GM19463 (cell line): ENCODE data around the gene EIF4ENIF1.
A peak's percentile ranks its signal among the peaks of the same experiment; 100 is the strongest.
"Not testable (repeated sequence)": the region's sequence is repeated elsewhere in the genome, so short reads cannot be mapped to it uniquely, and the experiment has no call there.

Source experiments
- ATAC-seq: cut with Tn5 transposase; IDR thresholded peaks from one replicate; pipeline ENCODE4 v1.9.1; 2021; ENCODE audit warnings: mild to moderate bottlenecking, moderate library complexity; ENCODE audit not compliant: unreplicated experiment

The EIF4ENIF1 gene, protein sequence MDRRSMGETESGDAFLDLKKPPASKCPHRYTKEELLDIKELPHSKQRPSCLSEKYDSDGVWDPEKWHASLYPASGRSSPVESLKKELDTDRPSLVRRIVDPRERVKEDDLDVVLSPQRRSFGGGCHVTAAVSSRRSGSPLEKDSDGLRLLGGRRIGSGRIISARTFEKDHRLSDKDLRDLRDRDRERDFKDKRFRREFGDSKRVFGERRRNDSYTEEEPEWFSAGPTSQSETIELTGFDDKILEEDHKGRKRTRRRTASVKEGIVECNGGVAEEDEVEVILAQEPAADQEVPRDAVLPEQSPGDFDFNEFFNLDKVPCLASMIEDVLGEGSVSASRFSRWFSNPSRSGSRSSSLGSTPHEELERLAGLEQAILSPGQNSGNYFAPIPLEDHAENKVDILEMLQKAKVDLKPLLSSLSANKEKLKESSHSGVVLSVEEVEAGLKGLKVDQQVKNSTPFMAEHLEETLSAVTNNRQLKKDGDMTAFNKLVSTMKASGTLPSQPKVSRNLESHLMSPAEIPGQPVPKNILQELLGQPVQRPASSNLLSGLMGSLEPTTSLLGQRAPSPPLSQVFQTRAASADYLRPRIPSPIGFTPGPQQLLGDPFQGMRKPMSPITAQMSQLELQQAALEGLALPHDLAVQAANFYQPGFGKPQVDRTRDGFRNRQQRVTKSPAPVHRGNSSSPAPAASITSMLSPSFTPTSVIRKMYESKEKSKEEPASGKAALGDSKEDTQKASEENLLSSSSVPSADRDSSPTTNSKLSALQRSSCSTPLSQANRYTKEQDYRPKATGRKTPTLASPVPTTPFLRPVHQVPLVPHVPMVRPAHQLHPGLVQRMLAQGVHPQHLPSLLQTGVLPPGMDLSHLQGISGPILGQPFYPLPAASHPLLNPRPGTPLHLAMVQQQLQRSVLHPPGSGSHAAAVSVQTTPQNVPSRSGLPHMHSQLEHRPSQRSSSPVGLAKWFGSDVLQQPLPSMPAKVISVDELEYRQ

DNA sequence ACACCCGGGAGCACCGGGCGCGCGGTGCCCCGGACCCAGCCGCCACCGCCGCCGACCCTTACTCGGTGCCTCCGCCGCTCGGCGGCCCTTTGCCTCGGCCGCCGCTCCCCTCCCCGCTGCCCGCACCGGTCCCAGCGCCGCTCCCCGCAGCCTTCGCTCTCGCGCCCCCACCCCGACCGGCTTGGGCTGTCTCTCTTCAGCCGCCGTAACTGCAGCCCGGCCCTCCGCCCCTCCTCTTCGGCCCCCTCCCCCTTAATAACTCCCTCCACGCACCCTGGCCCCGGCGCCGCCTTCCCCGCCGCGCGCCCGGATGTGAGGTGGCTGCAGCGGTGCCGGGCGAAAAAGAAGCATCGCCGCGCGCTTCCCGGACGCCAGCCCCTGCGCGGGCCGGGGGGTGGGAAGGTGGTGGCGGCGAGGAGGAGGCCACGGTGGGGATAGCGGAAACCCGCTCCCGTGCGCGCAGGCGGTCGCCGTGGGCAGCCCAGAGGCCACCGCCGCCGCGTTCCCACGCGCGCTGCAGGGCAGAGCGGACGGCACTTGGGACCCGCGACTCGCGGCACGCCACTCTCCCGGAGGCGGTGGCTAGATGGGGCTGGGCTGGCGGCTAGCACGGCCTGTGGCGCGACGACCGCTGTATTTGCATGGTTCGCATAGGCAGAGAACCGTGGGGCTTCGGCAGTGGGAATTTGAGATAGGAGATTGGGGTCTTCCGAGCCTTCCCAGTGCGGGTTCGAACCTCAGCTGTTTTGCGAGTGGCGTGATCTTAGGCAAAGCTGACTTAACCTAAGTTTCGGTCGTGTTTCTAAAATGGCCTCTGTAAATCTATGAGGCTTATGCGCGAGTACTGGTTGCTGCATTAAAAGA, at the start of gene EIF4ENIF1:
EIF4ENIF1 (minus strand) TSS at position 211 of the 864 bp plus-strand sequence. CDS start 1,124 bp downstream, outside the sequence.
- peak; percentile 41 for ATAC-seq

DNA sequence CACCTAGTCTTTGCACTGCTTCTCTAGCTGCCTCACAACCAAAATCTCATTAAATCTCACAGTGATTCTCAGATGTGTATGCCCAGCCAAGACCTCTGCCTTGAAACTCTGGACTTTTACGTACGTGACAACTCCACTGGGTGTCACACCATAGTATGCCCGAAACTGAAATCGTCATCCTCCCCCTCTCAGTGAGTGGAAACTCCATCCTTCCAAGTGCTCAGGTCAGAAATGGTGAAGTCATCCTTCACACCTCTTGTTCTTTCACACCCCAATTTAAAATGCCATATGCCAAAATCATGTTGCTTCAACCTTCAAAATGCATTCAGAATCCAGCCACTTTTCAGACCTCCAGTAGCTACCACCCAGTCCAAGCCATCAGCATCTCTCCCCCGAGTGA, 49.2 kb upstream of the EIF4ENIF1 start:
- ATAC-seq = peak; percentile 60

DNA sequence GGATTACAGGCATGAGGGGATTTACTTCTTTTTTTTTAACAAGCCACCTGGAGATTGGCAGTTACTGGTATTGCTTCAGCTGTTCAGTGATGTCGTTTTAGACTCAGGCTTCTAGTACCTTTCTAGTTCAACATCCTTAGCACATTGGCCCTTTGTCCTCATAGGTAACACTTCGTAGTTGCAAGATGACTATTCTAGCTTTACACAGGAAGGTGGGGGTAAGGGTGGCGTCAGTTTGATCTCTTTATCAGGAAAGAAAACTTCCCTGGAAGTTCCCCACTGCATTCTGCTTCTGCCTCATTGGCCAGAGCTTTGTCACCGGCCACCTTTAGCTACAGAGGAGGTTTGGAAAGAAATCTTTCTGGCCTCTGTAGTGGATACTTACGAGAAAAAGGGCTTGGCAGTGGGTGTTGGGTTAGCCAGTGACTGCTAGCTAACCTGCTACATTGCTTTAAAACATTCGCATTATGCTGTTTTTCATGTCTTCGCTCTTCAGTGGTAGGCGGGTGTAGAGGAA, 47.4 kb upstream of the EIF4ENIF1 start:
- ATAC-seq = no peak

DNA sequence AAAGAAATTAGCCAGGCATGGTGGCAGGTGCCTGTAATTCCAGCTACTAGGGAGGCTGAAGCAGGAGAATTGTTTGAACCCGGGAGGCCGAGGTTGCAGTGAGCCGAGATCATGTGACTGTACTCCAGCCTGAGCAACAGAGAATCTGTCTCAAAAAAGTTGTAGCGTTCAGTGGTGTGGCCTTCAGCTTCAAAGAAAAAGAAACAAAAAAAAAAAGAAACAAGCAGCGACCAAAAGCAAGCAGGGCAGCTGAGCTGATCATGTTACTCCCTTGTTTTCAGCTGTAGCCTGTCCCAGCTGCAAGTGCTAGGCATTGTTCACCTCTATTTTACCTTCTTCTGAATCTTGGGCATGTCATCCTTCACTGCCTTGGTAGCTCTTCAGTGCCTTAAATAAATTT, 43.7 kb upstream of the EIF4ENIF1 start:
- no peak for ATAC-seq

DNA sequence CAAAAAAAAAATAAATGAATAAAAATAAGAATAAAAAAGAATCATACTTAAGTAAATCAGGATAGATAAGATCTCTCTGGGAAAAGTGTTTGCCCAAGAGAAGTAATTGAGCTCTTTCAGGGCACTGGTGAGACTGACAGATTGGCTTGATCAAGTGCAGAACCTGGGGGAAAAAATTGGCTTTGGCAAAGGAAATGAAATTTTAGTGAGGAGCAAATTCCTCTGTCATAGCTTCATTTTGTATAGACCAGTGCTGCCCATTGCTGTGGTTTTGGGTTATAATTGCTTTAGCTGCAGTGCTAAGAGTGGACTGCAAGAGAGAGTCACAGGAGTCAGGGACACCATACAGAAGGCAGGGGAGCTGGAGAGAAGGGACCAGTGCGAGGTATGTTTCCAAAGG, 42.4 kb upstream of the EIF4ENIF1 start:
- no peak for ATAC-seq

DNA sequence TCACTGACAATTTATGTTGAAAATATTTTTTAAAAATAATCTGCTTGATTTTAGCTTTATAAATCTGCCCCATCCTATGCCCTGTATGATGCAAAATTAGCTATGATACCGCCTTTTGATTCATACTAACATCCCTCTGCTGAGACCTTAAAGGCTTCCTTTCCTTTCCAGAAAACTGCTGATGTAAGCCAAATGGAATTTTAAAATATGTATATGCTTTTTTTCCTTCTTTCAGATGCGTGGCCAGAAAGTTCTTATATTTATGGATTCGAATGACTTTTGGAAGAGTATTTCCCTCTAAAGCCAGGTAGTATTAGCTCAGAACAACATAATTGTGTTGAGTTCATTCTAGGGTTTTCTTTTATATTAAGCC, 41.2 kb upstream of the EIF4ENIF1 start:
- no peak for ATAC-seq

DNA sequence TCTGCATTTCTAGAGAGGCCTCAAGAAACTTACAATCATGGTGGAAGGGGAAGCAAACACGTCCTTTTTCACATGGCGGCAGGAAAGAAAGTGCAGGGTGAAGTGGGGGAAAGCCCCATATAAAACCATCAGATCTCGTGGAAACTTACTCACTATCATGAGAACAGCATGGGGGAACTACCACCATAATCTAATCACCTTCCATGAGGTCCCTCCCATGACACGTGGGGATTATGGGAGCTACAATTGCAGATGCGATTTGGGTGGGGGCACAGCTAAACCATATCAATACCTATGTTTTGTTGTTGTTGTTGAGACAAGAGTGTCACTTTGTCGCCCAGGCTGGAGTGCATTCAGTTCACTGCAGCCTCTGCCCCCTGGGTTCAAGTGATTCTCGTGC, 36.6 kb upstream of the EIF4ENIF1 start:
- no peak for ATAC-seq

DNA sequence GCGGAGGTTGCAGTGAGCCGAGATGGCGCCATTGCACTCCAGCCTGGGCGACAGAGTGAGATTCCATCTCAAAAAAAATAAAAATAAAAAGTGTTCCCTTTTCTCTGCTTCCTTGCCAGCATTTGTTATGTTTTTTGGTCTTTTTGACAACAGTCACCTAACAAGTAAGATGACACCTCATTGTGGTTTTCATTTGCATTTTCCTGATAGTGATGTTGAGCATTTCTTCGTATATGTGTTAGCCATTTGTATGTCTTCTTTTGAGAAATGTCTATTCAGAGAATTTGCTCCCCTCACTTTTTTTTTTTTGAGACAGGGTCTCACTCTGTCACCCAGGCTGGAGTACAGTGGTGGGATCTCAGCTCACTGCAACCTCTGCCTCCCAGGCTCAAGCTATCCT, 34.5 kb upstream of the EIF4ENIF1 start:
- not testable (repeated sequence) for ATAC-seq

DNA sequence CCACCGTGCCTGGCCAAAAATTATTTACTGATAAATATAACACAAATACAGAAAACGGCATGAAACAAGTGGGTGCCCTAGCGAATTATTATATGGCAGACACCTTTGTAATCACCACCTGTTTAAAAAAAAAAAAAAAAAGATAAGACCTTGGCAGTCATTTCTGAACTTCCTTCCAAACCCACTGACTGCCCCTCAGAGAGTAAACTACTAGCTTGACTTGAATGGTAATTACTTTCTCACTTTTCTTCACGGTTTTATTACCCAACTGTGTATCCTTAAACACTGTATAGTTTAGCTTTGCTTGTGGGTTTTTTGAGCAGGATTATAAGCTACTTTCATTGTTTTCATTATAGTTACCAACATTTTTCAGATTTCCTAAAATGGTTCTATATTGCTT, 30.4 kb upstream of the EIF4ENIF1 start:
- no peak for ATAC-seq

DNA sequence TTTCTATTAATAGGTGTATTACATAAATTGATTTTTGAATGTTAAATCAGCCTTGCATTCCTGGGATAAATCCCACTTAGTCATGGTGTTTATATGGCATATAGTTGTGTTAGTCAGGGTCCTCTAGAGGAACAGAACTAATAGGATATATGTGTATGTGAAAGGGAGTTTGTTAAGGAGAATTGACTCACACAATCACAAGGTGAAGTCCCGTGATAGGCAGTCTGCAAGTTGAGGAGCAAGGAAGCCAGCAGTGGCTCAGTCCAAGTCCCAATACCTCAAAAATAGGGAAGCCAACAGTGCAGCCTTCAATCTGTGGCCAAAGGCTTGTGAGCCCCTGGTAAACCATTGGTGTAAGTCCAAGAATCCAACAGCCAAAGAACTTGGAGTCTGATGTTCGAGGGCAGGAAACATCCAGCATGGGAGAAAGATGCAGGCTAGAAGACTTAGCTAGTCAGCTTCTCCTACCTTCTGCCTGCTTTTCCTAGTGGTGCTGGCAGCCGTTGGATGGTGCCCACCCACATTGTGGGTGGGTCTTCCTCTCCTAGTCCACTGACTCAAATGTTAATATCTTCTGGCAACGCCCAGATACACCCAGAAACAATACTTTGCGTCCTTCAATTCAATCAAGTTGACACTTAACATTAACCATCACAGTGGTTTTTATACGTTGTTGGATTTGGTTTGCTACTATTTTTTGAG, 19.6 kb upstream of the EIF4ENIF1 start:
- no peak for ATAC-seq

DNA sequence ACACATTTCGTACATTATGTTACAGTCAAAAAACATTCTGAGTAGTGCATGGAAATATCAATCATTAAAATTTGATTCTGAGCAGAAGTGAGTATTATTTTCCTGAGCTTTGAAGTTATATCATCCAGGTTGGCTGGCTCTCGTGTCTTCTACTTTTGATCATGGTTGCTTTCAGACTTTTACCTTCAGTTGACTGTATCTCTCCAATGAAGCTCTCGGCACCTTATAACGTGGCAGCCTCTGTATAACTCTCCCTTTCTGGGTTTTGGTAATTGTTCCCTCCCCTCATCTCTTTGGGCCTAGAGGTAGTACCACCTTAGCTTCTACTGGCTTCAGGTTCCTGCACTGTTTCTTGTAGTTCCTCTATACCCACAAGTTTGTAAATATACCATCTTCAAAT, 18.9 kb upstream of the EIF4ENIF1 start:
- ATAC-seq = no peak

DNA sequence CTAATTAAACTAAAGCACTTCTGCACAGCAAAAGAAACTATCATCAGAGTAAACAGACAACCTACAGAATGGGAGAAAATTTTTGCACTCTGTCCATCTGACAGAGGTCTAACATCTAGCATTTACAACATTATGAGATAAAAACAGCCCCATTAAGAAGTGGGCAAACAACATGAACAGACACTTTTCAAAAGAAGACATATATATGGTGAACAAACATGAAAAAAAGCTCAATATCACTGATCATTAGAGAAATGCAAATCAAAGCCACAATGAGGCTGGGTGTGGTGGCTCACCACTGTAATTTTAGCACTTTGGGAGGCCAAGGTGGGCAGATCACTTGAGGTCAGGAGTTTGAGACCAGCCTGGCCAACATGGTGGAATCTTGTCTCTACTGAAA, 17.9 kb upstream of the EIF4ENIF1 start:
- ATAC-seq = not testable (repeated sequence)

DNA sequence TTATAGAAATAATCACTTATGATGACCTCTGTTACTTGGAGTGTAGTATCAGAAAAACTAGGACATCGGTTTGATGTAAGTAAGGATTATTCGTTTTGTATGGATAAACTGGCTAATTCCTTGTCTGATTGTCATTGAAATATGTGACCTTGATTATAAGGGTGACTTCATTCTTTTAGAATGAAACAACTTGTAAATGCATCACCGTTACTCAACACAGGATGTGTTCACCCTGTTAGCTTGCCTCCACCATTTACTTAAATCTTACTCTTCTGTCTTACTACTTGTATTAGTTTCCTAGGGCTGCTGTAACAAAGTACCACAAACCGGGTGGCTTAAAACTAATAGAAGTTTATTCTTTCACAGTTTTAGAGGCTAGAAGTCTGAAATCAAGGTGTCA, 14.6 kb upstream of the EIF4ENIF1 start:
- no peak for ATAC-seq

DNA sequence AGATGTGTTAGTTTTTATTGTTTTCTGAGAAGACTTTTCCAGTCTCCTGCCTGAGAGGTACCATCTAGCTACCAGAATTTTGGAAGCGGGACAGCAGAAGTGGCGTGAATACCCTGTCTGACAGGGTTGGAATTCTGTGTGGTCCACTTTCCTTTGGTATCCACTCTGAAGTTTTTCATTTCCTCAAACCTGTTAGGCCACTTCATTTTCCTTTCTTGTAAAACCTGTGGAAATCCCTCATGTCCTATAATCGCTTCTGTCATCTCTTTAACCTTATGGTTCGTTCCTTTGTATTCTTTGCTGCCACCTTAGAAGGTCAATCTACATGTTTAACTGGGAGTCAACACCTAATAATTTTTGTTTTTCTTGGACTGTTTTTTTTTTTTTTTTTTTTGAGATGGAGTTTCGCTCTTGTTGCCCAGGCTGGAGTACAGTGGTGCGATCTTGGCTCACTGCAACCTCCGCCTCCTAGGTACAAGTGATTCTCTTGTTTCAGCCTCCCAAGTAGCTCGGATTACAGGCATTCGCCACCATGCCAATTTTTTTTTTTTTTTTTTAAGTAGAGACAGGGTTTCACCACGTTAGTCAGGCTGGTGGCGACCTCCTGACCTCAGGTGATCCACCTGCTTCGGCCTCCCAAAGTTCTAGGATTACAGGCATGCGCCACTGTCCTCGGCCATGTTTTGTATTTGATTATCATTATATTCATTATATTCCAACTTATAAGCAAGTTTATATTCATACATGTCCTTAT, 13.7 kb upstream of the EIF4ENIF1 start:
- ATAC-seq = no peak

DNA sequence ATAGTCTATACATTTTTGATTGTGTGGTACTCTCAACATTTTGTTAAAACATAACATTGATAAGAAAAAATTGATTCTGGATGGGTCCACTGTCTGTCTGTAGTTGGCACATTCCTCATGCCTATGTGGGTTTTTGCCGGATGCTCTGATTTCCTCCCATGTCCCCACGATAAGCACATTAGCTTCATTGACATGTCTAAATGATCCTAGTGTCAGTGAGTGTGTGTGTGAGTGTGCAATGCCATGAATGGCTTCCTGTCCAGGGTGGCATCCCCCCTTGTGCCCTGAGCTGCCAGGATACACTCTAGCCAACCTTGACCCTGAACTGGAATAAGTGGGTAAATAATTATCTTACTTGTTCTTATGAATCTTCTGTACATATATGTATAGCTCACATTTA, 12.1 kb upstream of the EIF4ENIF1 start:
- no peak for ATAC-seq

DNA sequence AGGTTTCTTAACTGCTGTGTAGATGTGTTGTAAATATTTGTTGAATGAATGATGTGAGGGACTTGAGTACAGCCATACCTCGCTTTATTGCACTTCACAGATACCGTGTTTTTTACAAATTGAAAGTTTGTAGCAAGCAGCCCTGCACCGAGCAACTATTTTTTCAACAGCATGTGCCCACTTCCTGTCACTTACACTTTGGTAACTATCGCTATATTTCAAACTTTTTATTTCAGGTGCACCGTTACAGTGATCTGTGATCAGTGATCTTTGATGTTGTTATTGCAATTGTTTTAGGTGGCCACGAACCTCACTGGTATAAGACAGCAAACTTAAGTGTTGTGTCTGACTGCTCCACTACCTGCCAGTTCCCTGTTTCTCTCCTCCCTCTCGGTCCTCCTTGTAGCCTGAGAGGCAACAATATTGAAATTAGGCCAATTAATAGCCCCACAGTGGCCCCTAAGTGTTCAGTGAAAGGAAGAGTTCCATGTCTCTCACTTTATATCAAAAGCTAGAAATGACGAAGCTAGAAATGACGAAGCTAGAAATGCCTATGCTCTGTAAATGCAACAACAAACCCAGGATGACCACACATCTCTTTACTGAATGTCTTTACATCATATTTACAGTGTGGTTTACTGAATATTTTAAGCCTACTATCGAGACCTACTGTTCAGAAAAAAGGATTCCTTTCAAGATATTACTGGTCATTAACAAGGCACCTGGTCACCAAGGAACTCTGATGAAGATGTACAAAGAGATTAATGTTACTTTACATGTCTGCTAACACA, 7.7 kb upstream of the EIF4ENIF1 start:
- ATAC-seq = no peak

DNA sequence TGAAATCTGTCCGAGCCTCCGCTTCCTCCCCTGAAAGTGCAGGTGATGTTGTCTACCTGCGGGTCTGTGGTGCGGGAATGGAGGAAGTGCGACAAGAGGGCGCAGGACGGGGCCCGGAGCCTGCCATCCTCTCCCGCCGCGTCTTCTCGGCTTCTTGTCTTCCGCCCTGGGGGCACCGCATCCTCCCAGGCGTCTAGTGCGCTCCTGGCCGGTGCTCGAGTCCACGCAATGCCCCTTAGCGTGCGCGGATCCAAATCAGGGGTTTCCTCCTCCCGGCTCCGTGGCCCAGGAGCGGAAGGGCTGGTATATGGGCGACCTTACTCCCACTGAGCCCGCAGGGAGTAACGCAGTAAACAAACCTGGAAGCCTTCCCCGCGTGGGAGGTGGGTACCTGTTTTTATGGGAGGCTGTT, 7.1 kb upstream of the EIF4ENIF1 start:
- peak; percentile 14 for ATAC-seq

DNA sequence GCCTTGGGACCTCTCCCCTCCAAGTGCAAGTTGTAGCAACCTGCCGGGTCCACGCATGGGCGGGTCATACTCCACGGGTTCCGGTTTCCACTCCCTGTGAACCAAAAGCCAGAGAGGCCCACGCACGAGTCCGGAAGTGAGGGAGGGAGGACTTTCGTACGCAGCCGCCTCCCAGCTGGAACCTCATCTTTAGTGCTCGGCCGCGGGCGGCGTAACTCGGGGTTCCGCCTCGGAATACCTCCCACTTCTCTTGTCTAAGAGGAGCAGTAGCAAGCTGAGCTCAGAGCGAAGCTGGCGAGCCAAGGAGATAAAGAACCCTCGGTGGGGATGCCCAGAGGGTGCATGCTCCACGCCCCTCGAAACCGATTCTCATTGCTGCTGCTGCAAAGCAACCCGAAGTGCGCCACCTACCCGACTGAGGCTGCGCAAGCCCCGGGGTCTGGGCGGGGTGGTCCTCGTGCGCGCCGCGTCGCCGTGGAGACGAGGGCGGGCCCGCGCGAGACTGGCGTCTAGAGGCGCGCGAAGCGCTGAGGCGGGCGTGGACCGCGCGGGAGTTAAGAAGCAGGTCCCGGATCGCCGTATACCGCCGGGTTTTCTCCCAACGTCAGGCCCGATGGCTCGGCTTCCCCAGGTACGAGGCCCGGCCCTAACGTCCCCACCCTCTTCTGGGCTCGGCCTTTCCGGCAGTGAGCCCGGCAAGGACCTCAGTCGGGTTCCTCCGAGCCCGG, 6.5 kb upstream of the EIF4ENIF1 start, which contains the start of gene SFI1:
SFI1 (plus strand) TSS at position 530 of the 728 bp plus-strand sequence. CDS start 11,749 bp downstream, outside the sequence.
- peak; percentile 82 for ATAC-seq
